ENCODE data around the gene GSTK1.

DNA sequence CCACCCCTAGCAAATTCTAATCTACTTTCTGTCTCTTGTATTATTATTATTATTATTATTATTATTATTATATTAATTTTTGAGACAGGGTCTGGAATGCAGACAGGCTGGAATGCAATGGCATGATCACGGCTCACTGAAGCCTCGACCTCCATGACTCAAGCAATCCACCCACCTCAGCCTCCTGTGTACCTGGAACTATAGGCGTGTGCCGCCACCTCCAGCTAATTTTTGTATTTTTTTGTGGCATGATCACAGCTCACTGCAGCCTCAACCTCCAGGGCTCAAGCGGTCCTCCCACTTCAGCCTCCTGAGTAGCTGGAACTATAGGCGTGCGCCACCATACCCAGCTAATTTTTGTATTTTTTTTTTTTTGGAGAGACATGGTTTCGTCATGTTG is 18.9 kb downstream of the GSTK1 start:
- TF ChIP-seq, protein P1, sequence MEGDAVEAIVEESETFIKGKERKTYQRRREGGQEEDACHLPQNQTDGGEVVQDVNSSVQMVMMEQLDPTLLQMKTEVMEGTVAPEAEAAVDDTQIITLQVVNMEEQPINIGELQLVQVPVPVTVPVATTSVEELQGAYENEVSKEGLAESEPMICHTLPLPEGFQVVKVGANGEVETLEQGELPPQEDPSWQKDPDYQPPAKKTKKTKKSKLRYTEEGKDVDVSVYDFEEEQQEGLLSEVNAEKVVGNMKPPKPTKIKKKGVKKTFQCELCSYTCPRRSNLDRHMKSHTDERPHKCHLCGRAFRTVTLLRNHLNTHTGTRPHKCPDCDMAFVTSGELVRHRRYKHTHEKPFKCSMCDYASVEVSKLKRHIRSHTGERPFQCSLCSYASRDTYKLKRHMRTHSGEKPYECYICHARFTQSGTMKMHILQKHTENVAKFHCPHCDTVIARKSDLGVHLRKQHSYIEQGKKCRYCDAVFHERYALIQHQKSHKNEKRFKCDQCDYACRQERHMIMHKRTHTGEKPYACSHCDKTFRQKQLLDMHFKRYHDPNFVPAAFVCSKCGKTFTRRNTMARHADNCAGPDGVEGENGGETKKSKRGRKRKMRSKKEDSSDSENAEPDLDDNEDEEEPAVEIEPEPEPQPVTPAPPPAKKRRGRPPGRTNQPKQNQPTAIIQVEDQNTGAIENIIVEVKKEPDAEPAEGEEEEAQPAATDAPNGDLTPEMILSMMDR (IDR thresholded peaks at IDR 0.05): no peak
- TF ChIP-seq, protein P2, sequence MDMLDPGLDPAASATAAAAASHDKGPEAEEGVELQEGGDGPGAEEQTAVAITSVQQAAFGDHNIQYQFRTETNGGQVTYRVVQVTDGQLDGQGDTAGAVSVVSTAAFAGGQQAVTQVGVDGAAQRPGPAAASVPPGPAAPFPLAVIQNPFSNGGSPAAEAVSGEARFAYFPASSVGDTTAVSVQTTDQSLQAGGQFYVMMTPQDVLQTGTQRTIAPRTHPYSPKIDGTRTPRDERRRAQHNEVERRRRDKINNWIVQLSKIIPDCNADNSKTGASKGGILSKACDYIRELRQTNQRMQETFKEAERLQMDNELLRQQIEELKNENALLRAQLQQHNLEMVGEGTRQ (IDR thresholded peaks at IDR 0.05; ENCODE audit: borderline replicate concordance, low read depth, low read length): no peak
- TF ChIP-seq TAF1 (IDR thresholded peaks at IDR 0.05; ENCODE audit: borderline replicate concordance, low read depth, low read length) (no peak), YY1 (IDR thresholded peaks at IDR 0.05; ENCODE audit: low read depth) (no peak), RAD21 (IDR thresholded peaks at IDR 0.05; ENCODE audit: low read length) (no peak)
